ENCODE data around the gene KDM6A. TPM values are rescaled to one million over a fixed set of nuclear protein-coding genes. Genes with fewer than 3 reads are reported as not detected.
"Not testable (repeated sequence)": the region's sequence is repeated elsewhere in the genome, so short reads cannot be mapped to it uniquely, and the experiment has no call there.

The KDM6A gene
- total RNA-seq, 1 experiment from 2014 or later: 32.7 TPM

DNA sequence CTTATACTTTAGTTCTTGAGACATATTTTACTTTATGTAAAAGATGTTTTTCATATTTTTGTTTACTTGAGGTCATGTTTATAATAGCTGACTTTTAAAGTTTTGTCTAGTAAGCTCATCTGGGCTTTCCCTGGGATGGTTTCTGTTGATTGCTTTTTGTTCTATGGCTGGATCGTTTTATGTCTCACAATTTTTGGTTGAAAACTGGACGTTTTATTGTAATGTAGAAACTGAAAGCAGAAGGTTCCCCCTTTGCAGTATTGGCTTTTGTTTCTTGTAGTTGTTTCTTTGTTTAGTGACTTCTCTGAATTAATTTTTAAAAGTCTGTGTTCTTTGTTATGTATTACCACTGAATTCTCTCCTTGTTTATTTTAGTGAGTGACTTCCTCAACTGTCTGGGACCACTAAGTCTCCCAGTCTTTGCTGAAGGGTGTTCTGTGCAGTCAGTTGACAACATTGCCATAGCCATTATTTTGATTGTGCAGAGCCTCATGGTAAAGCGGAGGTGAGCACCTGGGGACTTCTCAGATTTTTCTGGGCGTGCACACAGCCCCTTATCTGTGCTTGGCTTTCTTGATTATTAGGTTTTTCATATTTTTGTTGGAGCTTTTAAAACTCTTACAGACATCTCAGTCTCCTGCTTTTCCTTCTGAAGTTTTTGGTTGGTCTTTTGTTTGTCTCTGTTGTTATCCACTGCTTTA lies 31.0 kb downstream of the KDM6A start:
- H3K27me3 ChIP-seq (ENCODE audit: control insufficient read depth, insufficient read depth, low read length): no peaks in the 10 kb centered on the region

DNA sequence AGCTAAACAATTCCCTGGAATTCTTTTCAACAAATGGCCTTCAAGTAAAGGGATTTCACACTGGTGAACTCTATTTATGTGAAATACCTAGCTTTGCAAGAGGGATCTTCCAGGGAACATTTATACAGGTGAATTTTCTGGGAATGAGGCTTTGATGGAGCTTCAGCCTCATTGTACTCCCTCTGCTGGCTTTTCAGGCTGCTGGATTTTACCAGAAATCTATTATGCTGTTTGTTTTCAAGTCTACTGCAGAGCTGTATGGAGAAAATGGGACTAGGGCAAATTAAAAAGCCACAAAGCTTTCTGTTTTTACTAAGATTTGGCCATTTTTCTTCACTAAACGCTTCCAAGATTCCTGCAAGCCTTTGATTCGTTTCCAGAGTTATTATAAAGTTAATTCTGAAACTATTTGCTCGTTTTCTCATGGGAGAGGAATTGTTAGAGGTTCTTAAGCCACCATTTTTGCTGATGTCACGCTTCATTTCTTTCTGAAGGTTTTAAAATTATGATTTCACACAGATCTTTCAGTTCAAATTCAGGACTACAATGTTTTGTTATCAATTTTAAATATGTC lies 31.6 kb downstream of the KDM6A start:
- DNase-seq: peak; percentile 12
- H3K27me3 ChIP-seq (ENCODE audit: control insufficient read depth, insufficient read depth, low read length): no peaks in the 10 kb centered on the region
- H3K36me3 ChIP-seq (replicated peaks; ENCODE audit: control insufficient read depth, insufficient read depth, low read length): no peaks in the 10 kb centered on the region
- no peak overlapping the region for H3K4me3 ChIP-seq (ENCODE audit: insufficient read depth, low read depth, low read length)

More for the DNA sequence above, 31.0 kb downstream of the KDM6A start:
- Histone ChIP-seq H3K4me3 (ENCODE audit: insufficient read depth, low read depth, low read length) (no peak overlapping the region), H3K36me3 (replicated peaks; ENCODE audit: control insufficient read depth, insufficient read depth, low read length) (no peaks in the 10 kb centered on the region)
- no peak for DNase-seq

DNA sequence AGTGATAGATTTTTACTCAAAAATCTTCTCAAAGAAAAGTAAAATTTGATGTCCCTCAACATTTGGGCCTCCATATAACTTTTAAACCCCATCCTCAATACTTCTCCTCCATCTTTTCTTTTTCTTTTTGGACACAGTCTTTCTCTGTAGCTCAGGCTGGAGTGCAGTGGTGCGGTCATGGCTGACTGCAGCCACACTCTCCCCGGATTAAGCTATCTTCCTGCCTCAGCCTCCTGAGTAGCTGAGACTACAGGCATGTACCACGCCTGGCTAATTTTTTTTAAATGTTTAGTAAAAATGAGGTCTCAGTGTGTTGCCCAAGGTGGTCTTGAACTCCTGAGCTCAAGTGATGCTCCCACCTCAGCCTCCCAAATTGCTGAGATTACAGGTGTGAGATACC lies 33.1 kb downstream of the KDM6A start:
- DNase-seq: no peak
- Histone ChIP-seq H3K4me3 (ENCODE audit: insufficient read depth, low read depth, low read length) (no peak overlapping the region), H3K36me3 (replicated peaks; ENCODE audit: control insufficient read depth, insufficient read depth, low read length) (no peaks in the 10 kb centered on the region), H3K27me3 (ENCODE audit: control insufficient read depth, insufficient read depth, low read length) (no peaks in the 10 kb centered on the region)

DNA sequence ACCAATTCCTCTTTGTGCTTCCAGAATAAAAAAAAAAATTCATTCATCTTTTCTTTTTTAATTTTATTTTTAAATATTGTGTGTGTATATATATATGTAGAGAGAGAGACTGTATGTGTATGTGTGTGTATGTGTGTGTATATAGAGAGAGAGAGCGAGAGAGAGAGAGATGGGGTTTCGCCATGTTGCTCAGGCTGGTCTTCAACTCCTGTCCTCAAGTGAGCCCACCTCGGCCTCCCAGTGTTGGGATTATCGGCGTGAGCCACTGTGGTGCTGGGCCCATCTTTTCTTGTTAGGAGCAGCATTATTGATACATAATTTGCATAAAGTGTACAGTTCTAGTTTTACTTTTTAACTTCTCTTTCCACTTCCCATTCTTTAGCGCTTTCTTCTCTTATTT lies 33.6 kb downstream of the KDM6A start:
- no peaks in the 10 kb centered on the region for H3K27me3 ChIP-seq (ENCODE audit: control insufficient read depth, insufficient read depth, low read length)
- no peak for DNase-seq
- H3K36me3 ChIP-seq (replicated peaks; ENCODE audit: control insufficient read depth, insufficient read depth, low read length): no peaks in the 10 kb centered on the region
- no peak overlapping the region for H3K4me3 ChIP-seq (ENCODE audit: insufficient read depth, low read depth, low read length)

DNA sequence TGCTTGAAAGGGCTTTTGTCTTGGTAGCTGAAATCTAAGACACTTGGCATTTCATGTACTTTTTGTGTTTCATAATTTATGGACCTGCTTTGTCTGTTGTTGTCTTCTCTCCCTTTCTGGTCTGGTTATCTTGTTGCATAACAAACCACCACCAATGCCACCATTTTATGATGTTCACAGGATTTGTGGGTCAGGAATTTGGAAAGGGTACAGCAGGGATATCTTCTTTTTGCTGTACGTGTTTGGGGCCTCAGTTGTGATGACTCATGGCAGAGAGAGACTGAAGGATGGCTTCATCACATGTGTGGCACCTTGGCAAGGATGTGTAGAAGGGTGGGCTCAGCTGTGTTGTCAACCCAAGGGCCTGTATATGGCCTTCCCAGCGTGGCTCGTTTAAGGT lies 35.2 kb downstream of the KDM6A start:
- H3K4me3 ChIP-seq (ENCODE audit: insufficient read depth, low read depth, low read length): no peak overlapping the region
- no peaks in the 10 kb centered on the region for H3K27me3 ChIP-seq (ENCODE audit: control insufficient read depth, insufficient read depth, low read length)
- DNase-seq: no peak
- H3K36me3 ChIP-seq (replicated peaks; ENCODE audit: control insufficient read depth, insufficient read depth, low read length): no peaks in the 10 kb centered on the region

DNA sequence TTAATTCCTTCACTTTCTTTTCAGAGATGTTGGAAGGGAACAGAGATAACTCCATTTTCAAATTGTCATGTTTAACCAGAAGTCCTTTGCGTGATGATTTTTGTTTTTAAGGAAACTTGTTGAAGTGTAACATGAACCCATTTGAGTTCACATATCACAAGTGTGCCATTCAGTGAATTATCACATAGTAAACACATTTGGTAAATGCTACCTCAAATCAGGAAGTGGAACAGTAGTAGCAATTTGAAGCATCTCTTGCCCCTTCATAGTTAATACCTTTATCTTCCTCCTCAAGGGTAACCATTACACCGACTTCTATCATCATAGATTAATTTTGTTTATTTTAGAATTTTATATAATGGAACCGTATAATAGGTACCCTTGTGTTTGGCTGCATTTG lies 35.8 kb downstream of the KDM6A start:
- Histone ChIP-seq H3K4me3 (ENCODE audit: insufficient read depth, low read depth, low read length) (no peak overlapping the region), H3K27me3 (ENCODE audit: control insufficient read depth, insufficient read depth, low read length) (no peaks in the 10 kb centered on the region), H3K36me3 (replicated peaks; ENCODE audit: control insufficient read depth, insufficient read depth, low read length) (no peaks in the 10 kb centered on the region)
- no peak for DNase-seq

DNA sequence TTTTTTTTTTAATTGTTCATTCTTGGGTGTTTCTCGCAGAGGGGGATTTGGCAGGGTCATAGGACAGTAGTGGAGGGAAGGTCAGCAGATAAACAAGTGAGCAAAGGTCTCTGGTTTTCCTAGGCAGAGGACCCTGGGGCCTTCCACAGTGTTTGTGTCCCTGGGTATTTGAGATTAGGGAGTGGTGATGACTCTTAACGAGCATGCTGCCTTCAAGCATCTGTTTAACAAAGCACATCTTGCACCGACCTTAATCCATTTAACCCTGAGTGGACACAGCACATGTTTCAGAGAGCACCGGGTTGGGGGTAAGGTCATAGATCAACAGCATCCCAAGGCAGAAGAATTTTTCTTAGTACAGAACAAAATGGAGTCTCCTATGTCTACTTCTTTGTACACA lies 37.5 kb downstream of the KDM6A start:
- H3K4me3 ChIP-seq (ENCODE audit: insufficient read depth, low read depth, low read length); DNase-seq; H3K36me3 ChIP-seq (replicated peaks; ENCODE audit: control insufficient read depth, insufficient read depth, low read length); H3K27me3 ChIP-seq (ENCODE audit: control insufficient read depth, insufficient read depth, low read length): not testable (repeated sequence)

DNA sequence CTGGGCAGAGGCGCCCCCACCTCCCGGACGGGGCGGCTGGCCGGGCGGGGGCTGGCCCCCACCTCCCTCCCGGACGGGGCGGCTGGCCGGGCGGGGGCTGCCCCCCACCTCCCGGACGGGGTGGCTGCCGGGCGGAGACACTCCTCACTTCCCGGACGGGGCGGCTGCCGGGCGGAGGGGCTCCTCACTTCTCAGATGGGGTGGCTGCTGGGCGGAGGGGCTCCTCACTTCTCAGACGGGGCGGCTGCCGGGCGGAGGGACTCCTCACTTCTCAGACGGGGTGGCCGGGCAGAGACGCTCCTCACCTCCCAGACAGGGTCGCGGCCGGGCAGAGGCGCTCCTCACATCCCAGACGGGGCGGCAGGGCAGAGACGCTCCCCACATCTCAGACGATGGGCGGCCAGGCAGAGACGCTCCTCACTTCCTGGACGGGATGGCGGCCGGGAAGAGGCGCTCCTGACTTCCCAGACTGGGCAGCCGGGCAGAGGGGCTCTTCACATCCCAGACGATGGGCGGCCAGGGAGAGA lies 38.1 kb downstream of the KDM6A start:
- not testable (repeated sequence) for DNase-seq; H3K4me3 ChIP-seq (ENCODE audit: insufficient read depth, low read depth, low read length); H3K36me3 ChIP-seq (replicated peaks; ENCODE audit: control insufficient read depth, insufficient read depth, low read length); H3K27me3 ChIP-seq (ENCODE audit: control insufficient read depth, insufficient read depth, low read length)

DNA sequence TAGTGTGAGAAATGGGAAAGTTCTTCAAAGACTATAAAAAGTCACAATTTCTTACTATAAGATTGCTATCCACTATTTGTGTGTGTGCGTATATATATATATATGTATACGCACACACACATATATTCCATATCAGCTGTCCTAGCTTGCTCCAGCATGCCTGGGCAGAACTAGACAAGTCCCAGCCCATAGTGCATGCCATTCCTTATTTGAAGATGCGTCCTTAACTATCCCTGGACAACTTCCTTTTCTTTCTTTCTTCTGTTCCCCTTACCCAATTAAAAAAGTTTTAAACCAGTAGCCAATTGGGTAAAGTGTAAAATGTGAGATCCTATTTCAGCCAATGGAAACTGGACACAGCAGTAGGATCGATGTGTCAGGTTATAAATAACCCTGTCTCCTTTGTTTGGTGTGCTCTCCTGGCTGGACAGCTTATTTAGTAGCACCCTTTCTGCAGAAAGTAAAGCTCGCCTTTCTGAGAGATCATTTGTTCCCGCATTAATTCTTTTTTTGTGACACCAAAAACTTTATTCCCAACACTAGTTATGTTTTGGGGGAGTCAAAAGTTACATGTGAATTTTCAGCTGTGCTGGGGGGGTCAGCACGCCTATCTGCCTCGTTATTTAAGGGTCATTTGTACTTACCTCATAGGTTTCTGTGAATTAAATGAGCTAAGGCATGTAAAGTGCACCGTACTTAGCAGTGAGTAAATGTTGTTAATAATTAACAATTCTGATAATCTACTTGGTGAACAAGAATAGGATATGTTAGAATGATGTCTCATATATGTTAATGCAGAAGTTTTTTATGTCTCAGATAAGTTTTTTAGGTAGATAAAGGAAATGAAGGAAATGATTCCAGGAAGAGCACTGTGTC lies 40.9 kb downstream of the KDM6A start:
- no peak overlapping the region for H3K4me3 ChIP-seq (ENCODE audit: insufficient read depth, low read depth, low read length)
- no peaks in the 10 kb centered on the region for H3K36me3 ChIP-seq (replicated peaks; ENCODE audit: control insufficient read depth, insufficient read depth, low read length)
- no peak for DNase-seq
- H3K27me3 ChIP-seq (ENCODE audit: control insufficient read depth, insufficient read depth, low read length): no peaks in the 10 kb centered on the region

DNA sequence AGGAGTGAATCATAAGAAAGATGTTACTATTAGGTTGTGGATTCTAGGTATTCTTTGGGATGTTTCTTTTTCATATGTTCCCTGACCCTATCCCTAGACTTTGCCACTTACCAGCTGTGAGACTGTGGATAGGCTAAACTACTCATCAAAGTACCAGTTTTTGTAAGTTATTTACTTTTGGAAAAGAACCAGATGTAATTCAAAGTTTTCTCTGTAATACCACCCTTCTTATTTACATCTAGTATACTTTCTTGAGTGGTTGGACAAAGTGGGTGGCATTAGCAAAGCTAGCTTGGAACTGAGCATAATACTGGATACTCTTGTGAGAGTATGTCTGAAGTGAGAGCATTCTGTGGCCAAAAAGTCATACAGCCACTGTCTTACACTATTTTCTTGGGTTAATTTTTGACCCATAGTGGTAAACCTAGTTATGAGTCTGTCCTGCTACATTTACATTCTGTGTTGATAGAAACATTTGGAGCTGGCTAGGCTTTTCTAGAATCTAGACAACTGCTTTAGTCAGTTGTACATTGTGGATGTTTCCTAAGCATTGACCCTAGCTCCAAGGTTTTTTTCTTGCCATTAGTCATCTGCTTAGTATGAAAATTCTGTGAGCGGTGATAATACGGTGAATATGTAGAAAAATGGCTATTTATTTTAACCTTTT lies 41.7 kb downstream of the KDM6A start:
- H3K4me3 ChIP-seq (ENCODE audit: insufficient read depth, low read depth, low read length): no peak overlapping the region

DNA sequence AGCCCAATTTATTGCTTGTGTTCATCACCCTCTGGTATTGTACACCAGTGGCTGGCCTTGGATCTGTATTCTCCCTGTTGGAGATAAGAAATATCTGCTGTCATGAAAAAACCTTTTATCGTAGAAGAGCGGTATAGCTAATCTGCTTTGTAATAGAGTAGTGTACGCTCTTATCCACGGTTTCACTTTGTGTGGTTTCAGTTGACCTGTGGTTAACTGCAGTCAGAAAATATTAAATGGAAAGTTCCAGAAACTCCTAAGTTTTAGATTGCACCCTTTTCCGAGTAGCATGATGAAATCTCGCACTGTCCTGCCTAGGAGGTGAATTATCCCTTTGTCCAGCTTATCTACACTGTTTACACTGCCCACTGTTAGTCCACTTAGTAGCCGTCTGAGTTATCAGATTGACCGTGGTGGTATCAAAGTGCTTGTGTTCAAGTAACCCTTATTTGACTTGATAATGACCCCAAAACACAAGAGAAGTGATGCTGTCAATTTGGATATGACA lies 42.4 kb downstream of the KDM6A start:
- Histone ChIP-seq H3K4me3 (ENCODE audit: insufficient read depth, low read depth, low read length) (no peak overlapping the region), H3K36me3 (replicated peaks; ENCODE audit: control insufficient read depth, insufficient read depth, low read length) (no peaks in the 10 kb centered on the region), H3K27me3 (ENCODE audit: control insufficient read depth, insufficient read depth, low read length) (no peaks in the 10 kb centered on the region)
- DNase-seq: no peak

More for the DNA sequence above, 41.7 kb downstream of the KDM6A start:
- H3K36me3 ChIP-seq (replicated peaks; ENCODE audit: control insufficient read depth, insufficient read depth, low read length): no peaks in the 10 kb centered on the region
- DNase-seq: no peak
- no peaks in the 10 kb centered on the region for H3K27me3 ChIP-seq (ENCODE audit: control insufficient read depth, insufficient read depth, low read length)

DNA sequence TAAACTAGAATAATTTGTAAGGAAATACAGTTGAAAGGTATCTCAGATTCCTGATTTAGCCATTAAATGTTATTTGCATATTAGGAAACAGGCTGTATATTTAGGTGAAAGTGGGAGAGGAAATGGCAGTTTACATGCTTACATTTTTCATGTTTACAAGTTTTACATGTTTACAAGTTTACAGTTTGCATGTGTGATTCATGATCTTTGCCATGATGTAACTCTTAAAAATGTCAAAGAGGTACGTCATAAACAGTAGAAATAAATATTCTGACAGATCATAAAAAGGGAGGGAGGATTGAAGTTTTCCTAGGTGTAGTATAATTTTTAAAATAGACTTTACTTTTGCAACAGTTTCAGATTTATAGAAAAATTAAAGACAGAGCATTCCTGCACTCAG lies 45.7 kb downstream of the KDM6A start:
- Histone ChIP-seq H3K36me3 (replicated peaks; ENCODE audit: control insufficient read depth, insufficient read depth, low read length) (no peaks in the 10 kb centered on the region), H3K4me3 (ENCODE audit: insufficient read depth, low read depth, low read length) (no peak overlapping the region), H3K27me3 (ENCODE audit: control insufficient read depth, insufficient read depth, low read length) (no peaks in the 10 kb centered on the region)
- DNase-seq: no peak

DNA sequence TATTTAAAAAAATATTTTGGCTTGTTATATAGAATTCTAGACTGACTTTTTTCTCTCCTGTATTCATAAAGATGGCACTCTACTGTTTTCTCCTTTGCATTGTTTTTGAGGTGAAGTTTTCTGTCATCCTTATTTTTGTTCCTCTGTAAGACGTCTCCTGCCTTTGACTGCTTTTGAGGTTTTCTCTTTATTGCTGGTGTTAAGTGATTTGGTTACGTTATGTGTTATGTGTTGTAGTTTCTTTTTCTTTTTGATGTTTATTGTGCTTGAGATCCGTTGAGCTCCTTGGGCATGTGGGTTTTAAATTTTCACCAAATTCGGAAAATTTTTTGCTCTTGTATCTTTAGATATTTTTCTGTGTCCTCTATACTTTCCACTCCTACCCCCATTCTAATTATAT lies 50.0 kb downstream of the KDM6A start:
- DNase-seq: no peak
- Histone ChIP-seq H3K4me3 (ENCODE audit: insufficient read depth, low read depth, low read length) (no peak overlapping the region), H3K27me3 (ENCODE audit: control insufficient read depth, insufficient read depth, low read length) (no peaks in the 10 kb centered on the region), H3K36me3 (replicated peaks; ENCODE audit: control insufficient read depth, insufficient read depth, low read length) (no peaks in the 10 kb centered on the region)

DNA sequence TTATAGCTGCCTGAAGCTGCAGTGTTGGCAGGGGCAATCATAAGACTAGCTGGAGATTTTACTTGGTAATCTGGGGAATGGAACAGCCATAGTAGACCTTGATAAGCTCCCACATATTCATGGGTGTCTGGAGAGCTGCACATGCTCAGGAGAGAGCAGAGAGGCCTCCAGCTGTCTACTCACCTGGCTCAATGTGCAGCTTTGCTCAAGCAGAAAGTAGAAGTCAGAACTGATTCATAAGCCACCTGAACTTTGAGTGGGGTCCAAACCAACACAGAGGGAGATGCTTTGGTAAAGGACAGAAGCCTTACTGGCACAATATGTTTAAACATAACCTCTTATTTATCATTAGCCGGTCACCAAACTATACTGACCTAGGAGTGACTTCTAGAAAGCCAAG lies 54.4 kb downstream of the KDM6A start:
- Histone ChIP-seq H3K4me3 (ENCODE audit: insufficient read depth, low read depth, low read length) (no peak overlapping the region), H3K36me3 (replicated peaks; ENCODE audit: control insufficient read depth, insufficient read depth, low read length) (no peaks in the 10 kb centered on the region), H3K27me3 (ENCODE audit: control insufficient read depth, insufficient read depth, low read length) (no peaks in the 10 kb centered on the region)
- DNase-seq: no peak
